ENCODE data around the gene ALDH1L1. TPM values are rescaled to one million over a fixed set of nuclear protein-coding genes. Genes with fewer than 3 reads are reported as not detected.

Gene ALDH1L1
- total and polyA plus RNA-seq, 9 of the 15 experiments (the other 6 are each of a cell fraction or from before 2014, with no cell fraction given) = 0.06 to 1.9 (median 0.57) TPM; not detected in 1

- BruUV-seq (replicated peaks) = no TSS peak
- H3K9me1 ChIP-seq (ENCODE audit: control insufficient read depth, insufficient read depth, low read length) = no peaks in the 10 kb centered on the region
- H3K36me3 ChIP-seq (ENCODE audit: control insufficient read depth, insufficient read depth, low read length) = no peaks in the 10 kb centered on the region
- no peaks in the 10 kb centered on the region for H3K4me1 ChIP-seq (replicated peaks in 1 of 2; ENCODE audit: control insufficient read depth in 2 of 2, insufficient read depth in 2 of 2, low read length in 2 of 2)
- intact Hi-C loops (cut with micrococcal nuclease) = no loop called here
- no peaks in the 10 kb centered on the region for H4K20me1 ChIP-seq (replicated peaks; ENCODE audit: control insufficient read depth, insufficient read depth, low read length)
- no peak overlapping the region for H3K4me3 ChIP-seq
- no peak overlapping the region for H3K27ac ChIP-seq (ENCODE audit: extremely low read depth, low read depth, low read length)
- POLR2A ChIA-PET = no interaction called here
- no peaks in the 10 kb centered on the region for H3K9me3 ChIP-seq (replicated peaks; ENCODE audit: control insufficient read depth, insufficient read depth, low read depth, low read length)
- no peak overlapping the region for H3K9ac ChIP-seq (ENCODE audit: insufficient read depth in 1 of 2, low read depth in 2 of 2, low read length in 2 of 2)
- H3K27me3 ChIP-seq (ENCODE audit: control insufficient read depth in 2 of 2, insufficient read depth in 2 of 2, low read length in 2 of 2) = peaks cover 0 to 29% of the 10 kb centered on the region in 2 experiments; a peak in 2 of 5 replicates
- FAIRE-seq (no peak), ATAC-seq (no peak), DNase-seq (ENCODE audit: extremely low read depth in 1 of 4, low spot score in 3 of 4) (no peak)
- CTCF ChIA-PET (ENCODE audit: low intra/inter-chr PET ratio) = no interaction called here
- no peaks in the 10 kb centered on the region for H3K79me2 ChIP-seq (ENCODE audit: control insufficient read depth, insufficient read depth, low read length)
- in situ Hi-C loops (cut with MboI) = loop anchor here (25.0 kb wide), 1 partner anchor 260 kb away; the partner anchor contains the start of gene CFAP100
- WGBS (ENCODE audit: insufficient coverage, low coverage, missing lambda C conversion rate) = 0% methylated on average over 1 of the region's 10 CpGs
- H2AFZ ChIP-seq (ENCODE audit: low read depth, low read length) = no peak overlapping the region
- no peak for TF ChIP-seq TFAM (CRISPR knock-in tag; conservative IDR thresholded peaks at IDR 0.05)
- no peak for TF ChIP-seq BACH1 (tag; IDR thresholded peaks at IDR 0.05)
- no peak for TF ChIP-seq TCF3 (CRISPR knock-in tag; IDR thresholded peaks at IDR 0.05)
- TF ChIP-seq ZHX1 (conservative IDR thresholded peaks at IDR 0.05; ENCODE audit: low read length) = no peak
- no peak for TF ChIP-seq HMG20A (CRISPR knock-in tag; conservative IDR thresholded peaks at IDR 0.05)
- no peak for TF ChIP-seq IFI16 (CRISPR knock-in tag; IDR thresholded peaks at IDR 0.05)
- TF ChIP-seq ZNF740 (CRISPR knock-in tag; IDR thresholded peaks at IDR 0.05) = no peak
- no peak for TF ChIP-seq ZNF740 (tag; IDR thresholded peaks at IDR 0.05)
- no peak for TF ChIP-seq CHCHD3 (CRISPR knock-in tag; IDR thresholded peaks at IDR 0.05)
- TF ChIP-seq EGR1 (conservative IDR thresholded peaks at IDR 0.05) = no peak
- H3K4me2 ChIP-seq (ENCODE audit: insufficient read depth, low read length) = no peak overlapping the region
Measured at GRCh38 chr3:126127452-126127851, 52.9 kb downstream of the ALDH1L1 start.
